Progenitor cell of endocrine pancreas (in vitro differentiated cells): ENCODE results near the gene ARHGAP26. TPM values are rescaled to one million over a fixed set of nuclear protein-coding genes. Genes with fewer than 3 reads are reported as not detected.

ENCODE experiments used
- DNase-seq: peaks from one replicate; pipeline ENCODE4 v3.0.0; 2021; ENCODE audit warnings: low spot score; ENCODE audit not compliant: unreplicated experiment
- H3K27ac Mint-ChIP-seq: 2 replicates; pipeline ENCODE4 v1.8.0; 2021; ENCODE audit warnings: mild to moderate bottlenecking, moderate library complexity, mixed read lengths
- H3K27me3 Mint-ChIP-seq: 2 replicates; pipeline ENCODE4 v1.8.0; 2021; ENCODE audit warnings: mixed read lengths
- H3K36me3 Mint-ChIP-seq: 2 replicates; pipeline ENCODE4 v1.8.0; 2022; ENCODE audit warnings: mixed read lengths; ENCODE audit not compliant: insufficient read depth
- H3K4me1 Mint-ChIP-seq: 2 replicates; pipeline ENCODE4 v1.8.0; 2021; ENCODE audit warnings: low read depth, mixed read lengths
- H3K4me3 Mint-ChIP-seq: 2 replicates; pipeline ENCODE4 v1.8.0; 2021; ENCODE audit warnings: low read depth, mild to moderate bottlenecking, moderate library complexity, mixed read lengths
- H3K9me3 Mint-ChIP-seq: 2 replicates; pipeline ENCODE4 v1.8.0; 2021; ENCODE audit warnings: low read depth, mixed read lengths
- CTCF ChIP-seq: fragments of 200-600 bp; sonication (generic); IDR thresholded peaks from one replicate; pipeline ENCODE4 v1.5.0; 2021; ENCODE audit warnings: antibody characterized with exemption, mild to moderate bottlenecking; ENCODE audit not compliant: unreplicated experiment
- total RNA-seq: library from RNA; stranded (reverse); gene quantifications from 2 replicates; pipeline ENCODE4 v1.2.1, GENCODE V29; 2021

Gene ARHGAP26
- total RNA-seq, 1 donor from 2014 or later: 21.3 TPM

- no peak overlapping the region for H3K27ac Mint-ChIP-seq
- no peak for TF ChIP-seq CTCF
- no peaks in the 10 kb centered on the region for H3K9me3 Mint-ChIP-seq
- H3K27me3 Mint-ChIP-seq: no peaks in the 10 kb centered on the region
- DNase-seq: no peak
- peaks cover 18% of the 10 kb centered on the region for H3K4me1 Mint-ChIP-seq
- no peak overlapping the region for H3K4me3 Mint-ChIP-seq
- no peaks in the 10 kb centered on the region for H3K36me3 Mint-ChIP-seq
Observed at GRCh38 chr5:142883438-142883837, 113.3 kb downstream of the ARHGAP26 start.

GRCh38 chr5:142884029-142884428 is 113.9 kb downstream of the ARHGAP26 start:
- Mint-ChIP-seq H3K36me3 (no peaks in the 10 kb centered on the region), H3K27ac (no peak overlapping the region), H3K4me3 (no peak overlapping the region), H3K4me1 (peaks cover 22% of the 10 kb centered on the region), H3K27me3 (no peaks in the 10 kb centered on the region), H3K9me3 (no peaks in the 10 kb centered on the region)
- DNase-seq: no peak
- no peak for TF ChIP-seq CTCF

- Mint-ChIP-seq H3K4me3 (no peak overlapping the region), H3K27ac (no peak overlapping the region), H3K27me3 (no peaks in the 10 kb centered on the region), H3K9me3 (no peaks in the 10 kb centered on the region), H3K4me1 (peaks cover 22% of the 10 kb centered on the region), H3K36me3 (no peaks in the 10 kb centered on the region)
- TF ChIP-seq CTCF: no peak
- no peak for DNase-seq
Observed at GRCh38 chr5:142886211-142886610, 116.0 kb downstream of the ARHGAP26 start.

GRCh38 chr5:142886956-142887355 is 116.8 kb downstream of the ARHGAP26 start:
- DNase-seq: no peak
- Mint-ChIP-seq H3K27me3 (no peaks in the 10 kb centered on the region), H3K27ac (no peak overlapping the region), H3K4me1 (peaks cover 23% of the 10 kb centered on the region), H3K36me3 (no peaks in the 10 kb centered on the region), H3K4me3 (no peak overlapping the region), H3K9me3 (no peaks in the 10 kb centered on the region)
- no peak for TF ChIP-seq CTCF

- Mint-ChIP-seq H3K27ac (no peak overlapping the region), H3K4me1 (peaks cover 23% of the 10 kb centered on the region), H3K4me3 (no peak overlapping the region), H3K9me3 (no peaks in the 10 kb centered on the region), H3K27me3 (no peaks in the 10 kb centered on the region), H3K36me3 (no peaks in the 10 kb centered on the region)
- DNase-seq: no peak
- TF ChIP-seq CTCF: peak; percentile 79
Observed at GRCh38 chr5:142888469-142889085, 118.4 kb downstream of the ARHGAP26 start.
